Measurements from ENCODE around the gene EMP3.
"Not testable (repeated sequence)": the region's sequence is repeated elsewhere in the genome, so short reads cannot be mapped to it uniquely, and the experiment has no call there.

Gene EMP3

GRCh38 chr19:48365602-48366001 lies 40.2 kb downstream of the EMP3 start:
- Histone ChIP-seq H3K4me1 (ENCODE audit: insufficient read depth, low read length) (peaks cover 11% of the 10 kb centered on the region), H3K27me3 (ENCODE audit: control insufficient read depth in 1 of 2, insufficient read depth in 2 of 2, low read length in 2 of 2) (no peaks in the 10 kb centered on the region), H3K36me3 (ENCODE audit: insufficient read depth, low read length) (no peaks in the 10 kb centered on the region), H3K4me3 (ENCODE audit: low read depth in 1 of 2, low read length in 2 of 2) (no peak overlapping the region), H3K9me3 (ENCODE audit: low read length) (no peaks in the 10 kb centered on the region), H3K9ac (ENCODE audit: low read length) (no peak overlapping the region), H3K27ac (ENCODE audit: low read depth, low read length) (no peak overlapping the region)

DNA sequence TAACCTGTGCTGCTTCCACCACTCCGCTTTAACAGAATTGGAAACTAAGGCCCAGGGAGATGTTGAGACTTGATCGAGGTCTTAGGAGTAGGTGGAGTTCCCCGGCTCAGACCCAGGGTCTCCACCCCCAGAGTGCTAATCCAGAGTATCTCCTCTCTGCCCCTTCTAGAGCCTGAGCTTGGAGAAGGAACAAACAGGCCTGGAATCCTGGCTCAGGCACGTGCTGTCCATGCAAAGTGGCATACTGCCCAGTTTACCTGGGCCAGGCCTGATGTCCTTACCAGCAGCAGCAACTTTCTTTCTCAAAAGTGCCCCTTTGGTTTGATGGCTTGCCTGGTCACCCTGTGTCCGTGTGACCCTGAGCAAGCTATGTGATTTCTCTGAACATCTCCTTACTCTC lies 42.5 kb downstream of the EMP3 start:
- no peaks in the 10 kb centered on the region for H3K27me3 ChIP-seq (ENCODE audit: control insufficient read depth in 1 of 2, insufficient read depth in 2 of 2, low read length in 2 of 2)
- peaks cover 7% of the 10 kb centered on the region for H3K4me1 ChIP-seq (ENCODE audit: insufficient read depth, low read length)
- H3K27ac ChIP-seq (ENCODE audit: low read depth, low read length): no peak overlapping the region
- H3K4me3 ChIP-seq (ENCODE audit: low read depth in 1 of 2, low read length in 2 of 2): no peak overlapping the region
- no peaks in the 10 kb centered on the region for H3K36me3 ChIP-seq (ENCODE audit: insufficient read depth, low read length)
- H3K9me3 ChIP-seq (ENCODE audit: low read length): no peaks in the 10 kb centered on the region
- H3K9ac ChIP-seq (ENCODE audit: low read length): no peak overlapping the region

DNA sequence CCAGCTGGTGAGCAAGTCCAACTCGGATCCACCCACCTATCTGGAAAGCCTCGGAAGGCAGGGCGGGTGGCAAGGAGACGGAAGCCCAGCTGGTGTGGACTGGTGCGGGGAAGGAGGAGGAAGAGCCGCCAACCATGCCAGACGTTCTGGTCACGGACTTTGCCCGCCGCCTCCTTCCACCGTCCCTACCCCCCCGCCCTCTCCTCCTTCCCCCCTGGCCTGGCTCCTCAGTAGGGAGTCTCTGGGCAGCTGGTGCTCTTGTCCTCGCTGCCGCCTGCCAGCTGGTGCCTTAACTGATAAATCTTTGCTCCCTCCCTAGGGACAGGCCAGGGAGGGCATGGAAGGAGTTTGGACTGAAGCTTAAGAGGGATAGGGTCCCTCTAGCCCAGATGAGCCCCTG lies 43.6 kb downstream of the EMP3 start:
- Histone ChIP-seq H3K9me3 (ENCODE audit: low read length) (no peaks in the 10 kb centered on the region), H3K9ac (ENCODE audit: low read length) (no peak overlapping the region), H3K4me3 (ENCODE audit: low read depth in 1 of 2, low read length in 2 of 2) (no peak overlapping the region), H3K36me3 (ENCODE audit: insufficient read depth, low read length) (no peaks in the 10 kb centered on the region), H3K27me3 (ENCODE audit: control insufficient read depth in 1 of 2, insufficient read depth in 2 of 2, low read length in 2 of 2) (no peaks in the 10 kb centered on the region), H3K27ac (ENCODE audit: low read depth, low read length) (no peak overlapping the region), H3K4me1 (ENCODE audit: insufficient read depth, low read length) (peaks cover 6% of the 10 kb centered on the region)

DNA sequence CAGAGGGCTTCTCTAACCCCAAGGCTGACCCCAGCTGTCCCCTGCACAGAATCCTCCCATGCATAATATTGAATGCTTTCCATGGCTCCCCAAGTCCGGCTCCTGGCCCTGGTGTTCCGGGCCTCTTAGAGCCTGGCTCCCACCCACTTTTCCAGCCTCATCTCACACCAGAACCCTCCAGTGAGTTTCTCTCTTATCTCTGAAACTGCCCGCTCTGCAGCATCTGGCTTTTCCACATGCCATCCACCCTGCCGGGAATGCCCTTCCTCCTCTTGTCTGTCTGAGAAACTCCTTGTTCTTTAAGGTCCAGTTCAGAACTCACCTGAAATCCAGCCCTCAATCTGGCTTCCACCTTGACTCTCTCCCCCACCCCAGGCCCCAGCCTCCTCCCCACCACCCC lies 45.6 kb downstream of the EMP3 start:
- H3K27ac ChIP-seq (ENCODE audit: low read depth, low read length): no peak overlapping the region
- H3K4me3 ChIP-seq (ENCODE audit: low read depth in 1 of 2, low read length in 2 of 2): no peak overlapping the region
- no peaks in the 10 kb centered on the region for H3K9me3 ChIP-seq (ENCODE audit: low read length)
- H3K4me1 ChIP-seq (ENCODE audit: insufficient read depth, low read length): no peaks in the 10 kb centered on the region
- H3K36me3 ChIP-seq (ENCODE audit: insufficient read depth, low read length): no peaks in the 10 kb centered on the region
- no peak overlapping the region for H3K9ac ChIP-seq (ENCODE audit: low read length)
- no peaks in the 10 kb centered on the region for H3K27me3 ChIP-seq (ENCODE audit: control insufficient read depth in 1 of 2, insufficient read depth in 2 of 2, low read length in 2 of 2)

- Histone ChIP-seq H3K4me3 (ENCODE audit: low read depth in 1 of 2, low read length in 2 of 2) (no peak overlapping the region), H3K9ac (ENCODE audit: low read length) (no peak overlapping the region), H3K4me1 (ENCODE audit: insufficient read depth, low read length) (no peaks in the 10 kb centered on the region), H3K27ac (ENCODE audit: low read depth, low read length) (no peak overlapping the region), H3K9me3 (ENCODE audit: low read length) (no peaks in the 10 kb centered on the region), H3K36me3 (ENCODE audit: insufficient read depth, low read length) (no peaks in the 10 kb centered on the region), H3K27me3 (ENCODE audit: control insufficient read depth in 1 of 2, insufficient read depth in 2 of 2, low read length in 2 of 2) (no peaks in the 10 kb centered on the region)
Observed at GRCh38 chr19:48371367-48371766, 46.0 kb downstream of the EMP3 start.

- H3K9me3 ChIP-seq (ENCODE audit: low read length); H3K27ac ChIP-seq (ENCODE audit: low read depth, low read length); H3K27me3 ChIP-seq (ENCODE audit: control insufficient read depth in 1 of 2, insufficient read depth in 2 of 2, low read length in 2 of 2); H3K9ac ChIP-seq (ENCODE audit: low read length); H3K4me1 ChIP-seq (ENCODE audit: insufficient read depth, low read length); H3K36me3 ChIP-seq (ENCODE audit: insufficient read depth, low read length); H3K4me3 ChIP-seq (ENCODE audit: low read depth in 1 of 2, low read length in 2 of 2): not testable (repeated sequence)
Observed at GRCh38 chr19:48371771-48372170, 46.4 kb downstream of the EMP3 start.

GRCh38 chr19:48372904-48373303 lies 47.6 kb downstream of the EMP3 start:
- H3K27ac ChIP-seq (ENCODE audit: low read depth, low read length): no peak overlapping the region
- H3K36me3 ChIP-seq (ENCODE audit: insufficient read depth, low read length): no peaks in the 10 kb centered on the region
- H3K4me1 ChIP-seq (ENCODE audit: insufficient read depth, low read length): no peaks in the 10 kb centered on the region
- no peaks in the 10 kb centered on the region for H3K27me3 ChIP-seq (ENCODE audit: control insufficient read depth in 1 of 2, insufficient read depth in 2 of 2, low read length in 2 of 2)
- H3K9ac ChIP-seq (ENCODE audit: low read length): no peak overlapping the region
- no peaks in the 10 kb centered on the region for H3K9me3 ChIP-seq (ENCODE audit: low read length)
- no peak overlapping the region for H3K4me3 ChIP-seq (ENCODE audit: low read depth in 1 of 2, low read length in 2 of 2)

- no peak overlapping the region for H3K4me3 ChIP-seq (ENCODE audit: low read depth in 1 of 2, low read length in 2 of 2)
- no peaks in the 10 kb centered on the region for H3K9me3 ChIP-seq (ENCODE audit: low read length)
Observed at GRCh38 chr19:48373567-48373966, 48.2 kb downstream of the EMP3 start.

DNA sequence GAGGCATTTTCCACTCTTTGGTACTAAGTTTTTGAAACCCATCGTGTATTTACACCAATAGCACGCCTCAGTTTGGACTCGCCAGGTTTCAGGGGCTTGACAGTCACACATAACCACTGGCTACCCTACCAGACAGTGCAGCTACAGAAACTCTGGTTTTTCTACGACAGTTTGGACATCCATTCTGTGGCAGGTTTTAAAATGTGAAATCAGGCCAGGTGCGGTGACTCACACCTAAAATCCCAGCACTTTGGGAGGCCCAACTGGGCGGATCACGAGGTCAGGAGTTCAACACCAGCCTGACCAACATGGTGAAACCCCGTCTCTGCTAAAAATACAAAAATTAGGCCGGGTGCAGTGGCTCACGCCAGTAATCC lies 52.8 kb downstream of the EMP3 start:
- H3K36me3 ChIP-seq (ENCODE audit: insufficient read depth, low read length): no peaks in the 10 kb centered on the region
- H3K9ac ChIP-seq (ENCODE audit: low read length): no peak overlapping the region
- H3K4me3 ChIP-seq (ENCODE audit: low read depth in 1 of 2, low read length in 2 of 2): no peak overlapping the region
- no peaks in the 10 kb centered on the region for H3K9me3 ChIP-seq (ENCODE audit: low read length)
- no peak overlapping the region for H3K27ac ChIP-seq (ENCODE audit: low read depth, low read length)
- no peaks in the 10 kb centered on the region for H3K4me1 ChIP-seq (ENCODE audit: insufficient read depth, low read length)
- no peaks in the 10 kb centered on the region for H3K27me3 ChIP-seq (ENCODE audit: control insufficient read depth in 1 of 2, insufficient read depth in 2 of 2, low read length in 2 of 2)

More at GRCh38 chr19:48373567-48373966, 48.2 kb downstream of the EMP3 start:
- Histone ChIP-seq H3K9ac (ENCODE audit: low read length) (no peak overlapping the region), H3K4me1 (ENCODE audit: insufficient read depth, low read length) (no peaks in the 10 kb centered on the region), H3K36me3 (ENCODE audit: insufficient read depth, low read length) (no peaks in the 10 kb centered on the region), H3K27me3 (ENCODE audit: control insufficient read depth in 1 of 2, insufficient read depth in 2 of 2, low read length in 2 of 2) (no peaks in the 10 kb centered on the region), H3K27ac (ENCODE audit: low read depth, low read length) (no peak overlapping the region)

GRCh38 chr19:48379058-48379457 lies 53.7 kb downstream of the EMP3 start:
- H3K27ac ChIP-seq (ENCODE audit: low read depth, low read length): no peak overlapping the region
- no peaks in the 10 kb centered on the region for H3K4me1 ChIP-seq (ENCODE audit: insufficient read depth, low read length)
- H3K27me3 ChIP-seq (ENCODE audit: control insufficient read depth in 1 of 2, insufficient read depth in 2 of 2, low read length in 2 of 2): no peaks in the 10 kb centered on the region
- no peaks in the 10 kb centered on the region for H3K9me3 ChIP-seq (ENCODE audit: low read length)
- H3K4me3 ChIP-seq (ENCODE audit: low read depth in 1 of 2, low read length in 2 of 2): no peak overlapping the region
- H3K36me3 ChIP-seq (ENCODE audit: insufficient read depth, low read length): peaks cover 5% of the 10 kb centered on the region
- no peak overlapping the region for H3K9ac ChIP-seq (ENCODE audit: low read length)
